CD1c-positive myeloid dendritic cell (primary cell): ENCODE measurements around the gene CLN3.
A peak's percentile ranks its signal among the peaks of the same experiment; 100 is the strongest.
"Not testable (repeated sequence)": the region's sequence is repeated elsewhere in the genome, so short reads cannot be mapped to it uniquely, and the experiment has no call there.

Source experiments
- DNase-seq: peaks from one replicate; pipeline ENCODE4 v3.0.0-alpha.2; 2016; ENCODE audit errors: extremely low spot score

CLN3 gene

GRCh38 chr16:28494121-28494851 is 2.4 kb upstream of the CLN3 start, which contains the start of gene APOBR:
Gene APOBR, plus strand, starts transcription at chr16:28494643. Its CDS starts 39 bp downstream, at chr16:28494682.
- peak; percentile 95 for DNase-seq

GRCh38 chr16:28492511-28492910 is 637 bp upstream of the CLN3 start:
- DNase-seq = no peak

- DNase-seq = peak; percentile 54
Measured at GRCh38 chr16:28491230-28491969, 474 bp downstream of the CLN3 start.

GRCh38 chr16:28486266-28486665 is 5.6 kb downstream of the CLN3 start:
- no peak for DNase-seq

- not testable (repeated sequence) for DNase-seq
Measured at GRCh38 chr16:28483361-28483760, 8.5 kb downstream of the CLN3 start.

GRCh38 chr16:28482026-28482425 is 9.8 kb downstream of the CLN3 start:
- no peak for DNase-seq

GRCh38 chr16:28478506-28479180 is 13.2 kb downstream of the CLN3 start:
- peak; percentile 53 for DNase-seq

GRCh38 chr16:28477311-28477920 is 14.5 kb downstream of the CLN3 start:
- no peak for DNase-seq

- DNase-seq = no peak
Measured at GRCh38 chr16:28475221-28475620, 16.7 kb downstream of the CLN3 start.

- no peak for DNase-seq
Measured at GRCh38 chr16:28473714-28474265, 18.1 kb downstream of the CLN3 start.

GRCh38 chr16:28447081-28447480 is 44.8 kb downstream of the CLN3 start:
- DNase-seq = not testable (repeated sequence)

GRCh38 chr16:28446388-28446787 is 45.5 kb downstream of the CLN3 start:
- not testable (repeated sequence) for DNase-seq

- DNase-seq = not testable (repeated sequence)
Measured at GRCh38 chr16:28443943-28444342, 47.9 kb downstream of the CLN3 start.

- DNase-seq = not testable (repeated sequence)
Measured at GRCh38 chr16:28438899-28439298, 53.0 kb downstream of the CLN3 start.

GRCh38 chr16:28435340-28435739 is 56.5 kb downstream of the CLN3 start:
- not testable (repeated sequence) for DNase-seq
